GM23338 (cell line): ENCODE measurements around the gene TNFSF12.

Experiments
- CREB1 ChIP-seq: fragments of 250-450 bp; sonication (Bioruptor Pico); IDR thresholded peaks from 2 replicates; pipeline ENCODE4 v1.5.0; 2020; ENCODE audit warnings: low read depth, mild to moderate bottlenecking, moderate library complexity
- EZH2 ChIP-seq: fragments of 200-600 bp; sonication (generic); IDR thresholded peaks from one replicate; pipeline ENCODE4 v1.8.0; 2017; ENCODE audit warnings: antibody characterized with exemption, mild to moderate bottlenecking, low read depth; ENCODE audit not compliant: unreplicated experiment
- EZH2phosphoT487 ChIP-seq: fragments of 200-600 bp; sonication (generic); IDR thresholded peaks from one replicate; pipeline ENCODE4 v1.8.1; 2018; ENCODE audit warnings: antibody characterized with exemption; ENCODE audit not compliant: unreplicated experiment
- JUNB ChIP-seq: IDR thresholded peaks from one replicate; pipeline ENCODE4 v1.6.1; 2016; ENCODE audit warnings: antibody characterized with exemption; ENCODE audit not compliant: unreplicated experiment
- NANOG ChIP-seq: IDR thresholded peaks from 2 replicates; pipeline ENCODE4 v1.6.1; 2016; ENCODE audit warnings: antibody characterized with exemption, borderline replicate concordance
- POLR2AphosphoS5 ChIP-seq: IDR thresholded peaks from 2 replicates; pipeline ENCODE4 v1.6.1; 2016; ENCODE audit warnings: antibody characterized with exemption, low read depth
- REST ChIP-seq: IDR thresholded peaks from one replicate; pipeline ENCODE4 v1.6.1; 2018; ENCODE audit warnings: antibody characterized with exemption; ENCODE audit not compliant: unreplicated experiment
- STAT1 ChIP-seq: IDR thresholded peaks from one replicate; pipeline ENCODE4 v1.6.1; 2016; ENCODE audit warnings: antibody characterized with exemption; ENCODE audit not compliant: unreplicated experiment
- ZNF114 ChIP-seq: fragments of 250-450 bp; sonication (Bioruptor Pico); IDR thresholded peaks from 2 replicates; pipeline ENCODE4 v1.5.0; 2020; ENCODE audit warnings: mild to moderate bottlenecking, moderate library complexity
- ZNF462 ChIP-seq: fragments of 250-450 bp; sonication (Bioruptor Pico); IDR thresholded peaks from 2 replicates; pipeline ENCODE4 v1.5.0; 2020; ENCODE audit warnings: mild to moderate bottlenecking, moderate library complexity
- TF ChIP-seq, protein P1 (sequence below), 2 experiments: fragments of 200-600 bp in 1 of 2; sonication (generic) in 1 of 2; conservative IDR thresholded peaks; 2 replicates each; pipeline versions ENCODE4 v1.5.1 to v1.6.1; 2016 to 2017; ENCODE audit warnings: antibody characterized with exemption in 2 of 2, low read depth in 2 of 2, mild to moderate bottlenecking in 2 of 2, moderate library complexity in 1 of 2

- TF ChIP-seq, protein P1, sequence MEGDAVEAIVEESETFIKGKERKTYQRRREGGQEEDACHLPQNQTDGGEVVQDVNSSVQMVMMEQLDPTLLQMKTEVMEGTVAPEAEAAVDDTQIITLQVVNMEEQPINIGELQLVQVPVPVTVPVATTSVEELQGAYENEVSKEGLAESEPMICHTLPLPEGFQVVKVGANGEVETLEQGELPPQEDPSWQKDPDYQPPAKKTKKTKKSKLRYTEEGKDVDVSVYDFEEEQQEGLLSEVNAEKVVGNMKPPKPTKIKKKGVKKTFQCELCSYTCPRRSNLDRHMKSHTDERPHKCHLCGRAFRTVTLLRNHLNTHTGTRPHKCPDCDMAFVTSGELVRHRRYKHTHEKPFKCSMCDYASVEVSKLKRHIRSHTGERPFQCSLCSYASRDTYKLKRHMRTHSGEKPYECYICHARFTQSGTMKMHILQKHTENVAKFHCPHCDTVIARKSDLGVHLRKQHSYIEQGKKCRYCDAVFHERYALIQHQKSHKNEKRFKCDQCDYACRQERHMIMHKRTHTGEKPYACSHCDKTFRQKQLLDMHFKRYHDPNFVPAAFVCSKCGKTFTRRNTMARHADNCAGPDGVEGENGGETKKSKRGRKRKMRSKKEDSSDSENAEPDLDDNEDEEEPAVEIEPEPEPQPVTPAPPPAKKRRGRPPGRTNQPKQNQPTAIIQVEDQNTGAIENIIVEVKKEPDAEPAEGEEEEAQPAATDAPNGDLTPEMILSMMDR (conservative IDR thresholded peaks at IDR 0.05; ENCODE audit: low read depth in 2 of 2), result no peak
- no peak for TF ChIP-seq NANOG
- TF ChIP-seq REST, result no peak
- TF ChIP-seq POLR2AphosphoS5, result no peak
- TF ChIP-seq EZH2, result no peak
- no peak for TF ChIP-seq JUNB
- TF ChIP-seq EZH2phosphoT487, result no peak
- no peak for TF ChIP-seq ZNF114
- TF ChIP-seq STAT1, result no peak
- TF ChIP-seq CREB1 (CRISPR knock-in tag), result no peak
- no peak for TF ChIP-seq ZNF462
These were observed 1.5 kb downstream of the TNFSF12 start for GRCh38 chr17:7550344-7550743.
